ENCODE results near the gene CD79B. TPM values are rescaled to one million over a fixed set of nuclear protein-coding genes. Genes with fewer than 3 reads are reported as not detected.

CD79B gene
- total RNA-seq, 1 experiment from 2014 or later: not detected

- Histone ChIP-seq H3K9me3 (no peaks in the 10 kb centered on the region), H3K27me3 (replicated peaks; ENCODE audit: control insufficient read depth, insufficient read depth, low read length) (no peaks in the 10 kb centered on the region), H3K4me3 (ENCODE audit: low read depth, low read length) (no peak overlapping the region), H3K36me3 (ENCODE audit: control insufficient read depth, insufficient read depth, low read length) (no peaks in the 10 kb centered on the region), H3K4me1 (no peaks in the 10 kb centered on the region)
- CTCF ChIA-PET: interaction anchor here (0.6 kb wide), 1 partner anchor 163 kb away, joined by 3 read pairs; no protein-coding TSS in a partner anchor
- Mint-ChIP-seq H3K4me1 (ENCODE audit: low read depth, unreplicated experiment) (no peaks in the 10 kb centered on the region), H3K27me3 (ENCODE audit: insufficient read depth, unreplicated experiment) (peaks cover 27% of the 10 kb centered on the region), H3K27ac (ENCODE audit: unreplicated experiment) (no peak overlapping the region), H3K36me3 (ENCODE audit: insufficient read depth, unreplicated experiment) (no peaks in the 10 kb centered on the region), H3K9me3 (ENCODE audit: unreplicated experiment) (no peaks in the 10 kb centered on the region), H3K4me3 (ENCODE audit: unreplicated experiment) (no peak overlapping the region)
- no TSS peak for BruUV-seq (replicated peaks)
- TF ChIP-seq CTCF (IDR thresholded peaks at IDR 0.05; ENCODE audit: insufficient read depth in 1 of 2, low read depth in 1 of 2, low read length in 1 of 2, severe bottlenecking in 1 of 2, unreplicated experiment in 1 of 2): no peak
- POLR2A ChIA-PET: no interaction called here
- intact Hi-C loops (cut with micrococcal nuclease; ENCODE audit: unreplicated experiment): no loop called here
- DNase-seq: no peak
Observed at GRCh38 chr17:63914471-63914870, 17.7 kb downstream of the CD79B start.

GRCh38 chr17:63911657-63912100 lies 20.5 kb downstream of the CD79B start:
- POLR2A ChIA-PET: no interaction called here
- BruUV-seq (replicated peaks): no TSS peak
- no peak overlapping the region for H3K4me3 Mint-ChIP-seq (ENCODE audit: unreplicated experiment)

GRCh38 chr17:63911041-63911635 lies 21.0 kb downstream of the CD79B start, which contains the start of gene CSHL1:
Gene CSHL1, minus strand, starts transcription at chr17:63911258. Its CDS starts 62 bp downstream, at chr17:63911196.
- no peak within 1 kb of the TSS for H3K4me3 Mint-ChIP-seq (ENCODE audit: unreplicated experiment)
- BruUV-seq (replicated peaks): no TSS peak
- DNase-seq: no peak
- no peak within 1 kb of the TSS for H3K27ac Mint-ChIP-seq (ENCODE audit: unreplicated experiment)
- TF ChIP-seq CTCF (IDR thresholded peaks at IDR 0.05; ENCODE audit: insufficient read depth in 1 of 2, low read depth in 1 of 2, low read length in 1 of 2, severe bottlenecking in 1 of 2, unreplicated experiment in 1 of 2): no peak
- peaks cover 26% of the 10 kb centered on the region for H3K27me3 Mint-ChIP-seq (ENCODE audit: insufficient read depth, unreplicated experiment)
- ChIA-PET POLR2A (no interaction called here), CTCF (interaction anchor here (0.6 to 2.5 kb wide), 10 partner anchors 22 to 222 kb away, joined by 3 to 16 read pairs (median 4); no protein-coding TSS in a partner anchor)
- H3K4me1 Mint-ChIP-seq (ENCODE audit: low read depth, unreplicated experiment): no peaks in the 10 kb centered on the region
- Histone ChIP-seq H3K4me1 (no peaks in the 10 kb centered on the region), H3K36me3 (ENCODE audit: control insufficient read depth, insufficient read depth, low read length) (no peaks in the 10 kb centered on the region), H3K9me3 (no peaks in the 10 kb centered on the region), H3K27me3 (replicated peaks; ENCODE audit: control insufficient read depth, insufficient read depth, low read length) (no peaks in the 10 kb centered on the region; the same call in 1 of the 2 replicates), H3K4me3 (ENCODE audit: low read depth, low read length) (no peak within 1 kb of the TSS)
- H3K9me3 Mint-ChIP-seq (ENCODE audit: unreplicated experiment): no peaks in the 10 kb centered on the region
- intact Hi-C loops (cut with micrococcal nuclease; ENCODE audit: unreplicated experiment): no loop called here
- no peaks in the 10 kb centered on the region for H3K36me3 Mint-ChIP-seq (ENCODE audit: insufficient read depth, unreplicated experiment)

More at GRCh38 chr17:63911657-63912100, 20.5 kb downstream of the CD79B start:
- Histone ChIP-seq H3K36me3 (ENCODE audit: control insufficient read depth, insufficient read depth, low read length) (no peaks in the 10 kb centered on the region), H3K4me3 (ENCODE audit: low read depth, low read length) (no peak overlapping the region), H3K4me1 (no peaks in the 10 kb centered on the region), H3K9me3 (no peaks in the 10 kb centered on the region), H3K27me3 (replicated peaks; ENCODE audit: control insufficient read depth, insufficient read depth, low read length) (no peaks in the 10 kb centered on the region; the same call in 1 of the 2 replicates)
- no peak overlapping the region for H3K27ac Mint-ChIP-seq (ENCODE audit: unreplicated experiment)
- no peaks in the 10 kb centered on the region for H3K9me3 Mint-ChIP-seq (ENCODE audit: unreplicated experiment)
- H3K4me1 Mint-ChIP-seq (ENCODE audit: low read depth, unreplicated experiment): no peaks in the 10 kb centered on the region
- TF ChIP-seq CTCF (IDR thresholded peaks at IDR 0.05; ENCODE audit: insufficient read depth in 1 of 2, low read depth in 1 of 2, low read length in 1 of 2, severe bottlenecking in 1 of 2, unreplicated experiment in 1 of 2): peak; percentile 80 to 87
- H3K36me3 Mint-ChIP-seq (ENCODE audit: insufficient read depth, unreplicated experiment): no peaks in the 10 kb centered on the region
- intact Hi-C loops (cut with micrococcal nuclease; ENCODE audit: unreplicated experiment): no loop called here
- peak in 1 of 2 experiments; percentile 66 for DNase-seq
- CTCF ChIA-PET: interaction anchor here (0.6 to 2.5 kb wide), 12 partner anchors 19 to 222 kb away, joined by 3 to 16 read pairs (median 4); no protein-coding TSS in a partner anchor
- H3K27me3 Mint-ChIP-seq (ENCODE audit: insufficient read depth, unreplicated experiment): peaks cover 31% of the 10 kb centered on the region
